GM12872 (cell line): ENCODE measurements around the gene CHMP2A.

Experiments
- CTCF ChIP-seq: IDR thresholded peaks from 3 replicates; pipeline ENCODE4 v1.5.1; 2011; ENCODE audit warnings: low read depth, mild to moderate bottlenecking, low read length, moderate library complexity; ENCODE audit not compliant: insufficient read depth

The CHMP2A gene

GRCh38 chr19:58548859-58549663, 5.8 kb downstream of the CHMP2A start:
- TF ChIP-seq CTCF = no peak

- TF ChIP-seq CTCF = no peak
Measured at GRCh38 chr19:58547323-58548312, 7.3 kb downstream of the CHMP2A start.

- TF ChIP-seq CTCF = no peak
Measured at GRCh38 chr19:58546019-58546530, 8.8 kb downstream of the CHMP2A start.

GRCh38 chr19:58545286-58546018, 9.5 kb downstream of the CHMP2A start:
- TF ChIP-seq CTCF = no peak

- no peak for TF ChIP-seq CTCF
Measured at GRCh38 chr19:58544591-58545285, 10.2 kb downstream of the CHMP2A start.

- TF ChIP-seq CTCF = no peak
Measured at GRCh38 chr19:58543826-58544590, 10.9 kb downstream of the CHMP2A start, which contains the start of gene TRIM28. TRIM28 (plus strand) TSS chr19:58544064; CDS start chr19:58544758, 694 bp downstream.
